ENCODE measurements around the gene REEP3.

REEP3 gene

GRCh38 chr10:63527401-63527800 lies 6.2 kb downstream of the REEP3 start:
- no peaks in the 10 kb centered on the region for H3K27me3 ChIP-seq (ENCODE audit: insufficient read depth, low read length, poor library complexity, severe bottlenecking)
- no peaks in the 10 kb centered on the region for H3F3A ChIP-seq (ENCODE audit: low read depth)
- TF ChIP-seq EZH2phosphoT487 (IDR thresholded peaks at IDR 0.05; ENCODE audit: borderline replicate concordance) (no peak), CTCF (conservative IDR thresholded peaks at IDR 0.05; ENCODE audit: low read length) (no peak)
- H2AFZ ChIP-seq (ENCODE audit: low read length) = no peak overlapping the region
- no peaks in the 10 kb centered on the region for H3K9me2 ChIP-seq (replicated peaks; ENCODE audit: low read depth, low read length)
- peaks cover 32% of the 10 kb centered on the region for H3K4me1 ChIP-seq (ENCODE audit: insufficient read depth, low read length, poor library complexity, severe bottlenecking)
- H3K36me3 ChIP-seq (ENCODE audit: insufficient read depth, low read length) = no peaks in the 10 kb centered on the region
- no peak overlapping the region for H3K9ac ChIP-seq (ENCODE audit: low read depth, low read length, poor library complexity, severe bottlenecking)
- no peaks in the 10 kb centered on the region for H3K9me3 ChIP-seq (ENCODE audit: insufficient read depth, low read depth, low read length)
- no peak overlapping the region for H3K4me3 ChIP-seq (ENCODE audit: low read length, poor library complexity, severe bottlenecking)
- peaks cover 20% of the 10 kb centered on the region for H4K20me1 ChIP-seq (ENCODE audit: insufficient read depth, low read length, poor library complexity, severe bottlenecking)
- peaks cover 81% of the 10 kb centered on the region for H3K79me2 ChIP-seq (ENCODE audit: insufficient read depth, low read length)
- H3K4me2 ChIP-seq (ENCODE audit: low read depth, low read length, poor library complexity, severe bottlenecking) = peak overlapping the region; percentile 43

- Histone ChIP-seq H3K36me3 (ENCODE audit: insufficient read depth, low read length) (no peaks in the 10 kb centered on the region), H3K27me3 (ENCODE audit: insufficient read depth, low read length, poor library complexity, severe bottlenecking) (no peaks in the 10 kb centered on the region), H3K9me2 (replicated peaks; ENCODE audit: low read depth, low read length) (no peaks in the 10 kb centered on the region), H3K4me2 (ENCODE audit: low read depth, low read length, poor library complexity, severe bottlenecking) (peak overlapping the region; percentile 43), H3K9ac (ENCODE audit: low read depth, low read length, poor library complexity, severe bottlenecking) (no peak overlapping the region), H3K79me2 (ENCODE audit: insufficient read depth, low read length) (peaks cover 75% of the 10 kb centered on the region), H2AFZ (ENCODE audit: low read length) (no peak overlapping the region; the same call in 1 of the 2 replicates), H3K4me1 (ENCODE audit: insufficient read depth, low read length, poor library complexity, severe bottlenecking) (peaks cover 35% of the 10 kb centered on the region), H3K4me3 (ENCODE audit: low read length, poor library complexity, severe bottlenecking) (peak overlapping the region; percentile 31), H4K20me1 (ENCODE audit: insufficient read depth, low read length, poor library complexity, severe bottlenecking) (peaks cover 12% of the 10 kb centered on the region), H3F3A (ENCODE audit: low read depth) (no peaks in the 10 kb centered on the region), H3K9me3 (ENCODE audit: insufficient read depth, low read depth, low read length) (no peaks in the 10 kb centered on the region)
- TF ChIP-seq CTCF (conservative IDR thresholded peaks at IDR 0.05; ENCODE audit: low read length) (no peak), EZH2phosphoT487 (IDR thresholded peaks at IDR 0.05; ENCODE audit: borderline replicate concordance) (no peak)
These were observed 7.0 kb downstream of the REEP3 start for GRCh38 chr10:63528084-63528744.

- Histone ChIP-seq H3K4me1 (ENCODE audit: insufficient read depth, low read length, poor library complexity, severe bottlenecking) (peaks cover 42% of the 10 kb centered on the region), H4K20me1 (ENCODE audit: insufficient read depth, low read length, poor library complexity, severe bottlenecking) (peaks cover 5% of the 10 kb centered on the region), H3K4me3 (ENCODE audit: low read length, poor library complexity, severe bottlenecking) (no peak overlapping the region), H3K9ac (ENCODE audit: low read depth, low read length, poor library complexity, severe bottlenecking) (no peak overlapping the region), H3K36me3 (ENCODE audit: insufficient read depth, low read length) (no peaks in the 10 kb centered on the region), H3K9me2 (replicated peaks; ENCODE audit: low read depth, low read length) (no peaks in the 10 kb centered on the region), H3K9me3 (ENCODE audit: insufficient read depth, low read depth, low read length) (no peaks in the 10 kb centered on the region), H3F3A (ENCODE audit: low read depth) (no peaks in the 10 kb centered on the region), H3K4me2 (ENCODE audit: low read depth, low read length, poor library complexity, severe bottlenecking) (no peak overlapping the region), H3K27me3 (ENCODE audit: insufficient read depth, low read length, poor library complexity, severe bottlenecking) (no peaks in the 10 kb centered on the region), H2AFZ (ENCODE audit: low read length) (no peak overlapping the region), H3K79me2 (ENCODE audit: insufficient read depth, low read length) (peaks cover 62% of the 10 kb centered on the region)
- TF ChIP-seq CTCF (conservative IDR thresholded peaks at IDR 0.05; ENCODE audit: low read length) (no peak), EZH2phosphoT487 (IDR thresholded peaks at IDR 0.05; ENCODE audit: borderline replicate concordance) (no peak)
These were observed 9.2 kb downstream of the REEP3 start for GRCh38 chr10:63530409-63530808.

Measured in Loucy (cell line).